ENCODE data around the gene CTDSPL2.

CTDSPL2 gene

DNA sequence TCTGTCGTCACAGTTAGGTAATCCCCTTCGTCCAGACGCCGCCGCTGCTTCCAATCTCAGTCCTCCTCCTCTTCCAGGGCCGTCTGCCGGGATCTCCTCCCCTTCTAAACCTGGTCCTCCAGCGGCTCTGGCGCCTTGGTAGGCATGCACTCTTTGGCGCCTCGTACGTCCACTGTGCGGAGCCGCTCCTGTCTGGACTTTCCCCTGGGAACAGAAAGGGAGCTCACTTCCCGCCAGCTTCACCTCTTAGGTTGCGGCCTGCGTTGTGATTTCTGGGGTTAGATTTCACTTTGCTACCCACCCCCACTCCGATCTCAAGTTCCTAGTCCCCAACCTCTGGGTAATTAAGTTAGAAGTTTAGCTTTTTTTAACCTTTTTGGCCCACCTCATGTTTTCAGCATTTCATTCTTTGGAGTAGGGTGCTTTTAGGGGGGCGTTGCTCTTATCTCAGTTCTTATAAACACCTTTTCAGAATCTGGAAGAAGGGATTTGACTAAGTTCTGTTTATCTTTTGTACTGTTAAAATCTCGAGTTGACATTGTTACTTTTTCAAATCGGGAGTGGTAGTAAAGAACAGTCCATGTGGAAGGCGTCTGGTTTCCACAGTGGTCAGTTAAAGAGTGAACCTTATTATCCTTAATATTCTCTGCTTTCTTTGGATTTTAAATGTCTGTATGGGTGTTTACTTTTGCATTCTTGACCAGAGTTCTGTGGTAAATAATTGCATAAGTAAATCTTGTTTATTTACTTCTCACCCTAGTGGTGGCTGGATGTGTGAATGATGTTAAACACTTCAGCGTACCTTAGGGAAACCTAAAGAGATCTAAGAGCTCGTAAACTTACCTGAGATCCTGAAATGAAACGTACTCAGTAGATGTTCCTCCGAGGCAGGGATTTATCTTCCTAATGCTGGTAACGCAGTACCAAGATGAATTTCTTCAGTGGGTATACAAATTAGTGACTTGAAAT lies 611 bp downstream of the CTDSPL2 start:
- TF ChIP-seq, protein P1, sequence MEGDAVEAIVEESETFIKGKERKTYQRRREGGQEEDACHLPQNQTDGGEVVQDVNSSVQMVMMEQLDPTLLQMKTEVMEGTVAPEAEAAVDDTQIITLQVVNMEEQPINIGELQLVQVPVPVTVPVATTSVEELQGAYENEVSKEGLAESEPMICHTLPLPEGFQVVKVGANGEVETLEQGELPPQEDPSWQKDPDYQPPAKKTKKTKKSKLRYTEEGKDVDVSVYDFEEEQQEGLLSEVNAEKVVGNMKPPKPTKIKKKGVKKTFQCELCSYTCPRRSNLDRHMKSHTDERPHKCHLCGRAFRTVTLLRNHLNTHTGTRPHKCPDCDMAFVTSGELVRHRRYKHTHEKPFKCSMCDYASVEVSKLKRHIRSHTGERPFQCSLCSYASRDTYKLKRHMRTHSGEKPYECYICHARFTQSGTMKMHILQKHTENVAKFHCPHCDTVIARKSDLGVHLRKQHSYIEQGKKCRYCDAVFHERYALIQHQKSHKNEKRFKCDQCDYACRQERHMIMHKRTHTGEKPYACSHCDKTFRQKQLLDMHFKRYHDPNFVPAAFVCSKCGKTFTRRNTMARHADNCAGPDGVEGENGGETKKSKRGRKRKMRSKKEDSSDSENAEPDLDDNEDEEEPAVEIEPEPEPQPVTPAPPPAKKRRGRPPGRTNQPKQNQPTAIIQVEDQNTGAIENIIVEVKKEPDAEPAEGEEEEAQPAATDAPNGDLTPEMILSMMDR (conservative IDR thresholded peaks at IDR 0.05; ENCODE audit: low read depth, low read length) = peak; percentile 20
- peak; percentile 29 for DNase-seq (ENCODE audit: low read depth)
- H3K4me3 ChIP-seq (ENCODE audit: low read length) = peak overlapping the region; percentile 79

DNA sequence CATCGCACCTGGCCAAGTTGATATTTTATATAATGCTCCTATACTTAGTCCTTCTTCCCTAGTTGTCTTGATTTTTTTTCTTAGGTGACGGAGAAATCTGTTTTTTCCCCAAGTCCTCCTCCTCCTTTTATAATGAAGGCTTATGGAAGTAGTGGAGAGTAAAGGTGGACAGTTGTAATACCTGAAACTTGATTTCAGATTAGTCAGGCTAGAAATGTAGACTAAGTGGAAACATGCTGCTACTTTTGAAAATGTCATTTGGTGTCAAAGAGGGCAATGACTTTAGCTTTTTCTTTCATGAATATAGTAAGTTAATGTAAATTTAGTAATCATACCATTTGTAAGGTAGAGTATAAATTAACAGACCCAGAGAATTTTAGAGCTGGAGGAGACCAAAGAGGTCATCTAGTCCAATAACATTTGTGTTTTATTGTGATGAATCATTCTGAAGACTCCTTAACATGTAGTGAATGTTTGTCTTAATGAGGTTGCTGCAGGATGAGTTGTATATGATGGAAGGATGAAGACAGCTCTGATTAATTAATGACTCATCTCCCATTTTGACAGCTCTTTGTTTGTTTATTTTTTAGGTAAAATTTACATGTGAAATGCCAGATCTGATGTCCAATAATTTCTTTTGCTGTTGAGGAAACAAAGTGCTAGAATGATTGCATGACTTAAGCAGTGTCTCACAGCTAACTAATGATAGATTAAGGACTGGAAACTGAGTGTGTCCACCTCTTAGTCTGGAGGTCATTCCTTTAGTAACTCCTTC lies 8.7 kb downstream of the CTDSPL2 start:
- DNase-seq (ENCODE audit: low read depth) = no peak
- TF ChIP-seq, protein P1 (conservative IDR thresholded peaks at IDR 0.05; ENCODE audit: low read depth, low read length) = no peak
- H3K4me3 ChIP-seq (ENCODE audit: low read length) = no peak overlapping the region

GRCh38 chr15:44438402-44438801 lies 11.0 kb downstream of the CTDSPL2 start:
- H3K4me3 ChIP-seq (ENCODE audit: low read length) = no peak overlapping the region
- TF ChIP-seq, protein P1 (conservative IDR thresholded peaks at IDR 0.05; ENCODE audit: low read depth, low read length) = no peak
- no peak for DNase-seq (ENCODE audit: low read depth)

GRCh38 chr15:44441095-44441501 lies 13.7 kb downstream of the CTDSPL2 start:
- no peak for DNase-seq (ENCODE audit: low read depth)
- no peak overlapping the region for H3K4me3 ChIP-seq (ENCODE audit: low read length)
- TF ChIP-seq, protein P1 (conservative IDR thresholded peaks at IDR 0.05; ENCODE audit: low read depth, low read length) = no peak

GRCh38 chr15:44443515-44443914 lies 16.1 kb downstream of the CTDSPL2 start:
- no peak for DNase-seq (ENCODE audit: low read depth)
- H3K4me3 ChIP-seq (ENCODE audit: low read length) = no peak overlapping the region
- TF ChIP-seq, protein P1 (conservative IDR thresholded peaks at IDR 0.05; ENCODE audit: low read depth, low read length) = no peak

- TF ChIP-seq, protein P1 (conservative IDR thresholded peaks at IDR 0.05; ENCODE audit: low read depth, low read length) = no peak
Measured at GRCh38 chr15:44447772-44448376, 20.4 kb downstream of the CTDSPL2 start.

More at GRCh38 chr15:44447772-44448376, 20.4 kb downstream of the CTDSPL2 start:
- DNase-seq (ENCODE audit: low read depth) = no peak
- no peak overlapping the region for H3K4me3 ChIP-seq (ENCODE audit: low read length)
